Activated gamma-delta T cell treated with Interleukin-2 at 50 U/mL for 16 hours (primary cell): ENCODE results near the gene SNAPC4.

Source experiments
- DNase-seq: peaks from one replicate; pipeline ENCODE4 v3.0.0-alpha.2; 2020

Gene SNAPC4, protein sequence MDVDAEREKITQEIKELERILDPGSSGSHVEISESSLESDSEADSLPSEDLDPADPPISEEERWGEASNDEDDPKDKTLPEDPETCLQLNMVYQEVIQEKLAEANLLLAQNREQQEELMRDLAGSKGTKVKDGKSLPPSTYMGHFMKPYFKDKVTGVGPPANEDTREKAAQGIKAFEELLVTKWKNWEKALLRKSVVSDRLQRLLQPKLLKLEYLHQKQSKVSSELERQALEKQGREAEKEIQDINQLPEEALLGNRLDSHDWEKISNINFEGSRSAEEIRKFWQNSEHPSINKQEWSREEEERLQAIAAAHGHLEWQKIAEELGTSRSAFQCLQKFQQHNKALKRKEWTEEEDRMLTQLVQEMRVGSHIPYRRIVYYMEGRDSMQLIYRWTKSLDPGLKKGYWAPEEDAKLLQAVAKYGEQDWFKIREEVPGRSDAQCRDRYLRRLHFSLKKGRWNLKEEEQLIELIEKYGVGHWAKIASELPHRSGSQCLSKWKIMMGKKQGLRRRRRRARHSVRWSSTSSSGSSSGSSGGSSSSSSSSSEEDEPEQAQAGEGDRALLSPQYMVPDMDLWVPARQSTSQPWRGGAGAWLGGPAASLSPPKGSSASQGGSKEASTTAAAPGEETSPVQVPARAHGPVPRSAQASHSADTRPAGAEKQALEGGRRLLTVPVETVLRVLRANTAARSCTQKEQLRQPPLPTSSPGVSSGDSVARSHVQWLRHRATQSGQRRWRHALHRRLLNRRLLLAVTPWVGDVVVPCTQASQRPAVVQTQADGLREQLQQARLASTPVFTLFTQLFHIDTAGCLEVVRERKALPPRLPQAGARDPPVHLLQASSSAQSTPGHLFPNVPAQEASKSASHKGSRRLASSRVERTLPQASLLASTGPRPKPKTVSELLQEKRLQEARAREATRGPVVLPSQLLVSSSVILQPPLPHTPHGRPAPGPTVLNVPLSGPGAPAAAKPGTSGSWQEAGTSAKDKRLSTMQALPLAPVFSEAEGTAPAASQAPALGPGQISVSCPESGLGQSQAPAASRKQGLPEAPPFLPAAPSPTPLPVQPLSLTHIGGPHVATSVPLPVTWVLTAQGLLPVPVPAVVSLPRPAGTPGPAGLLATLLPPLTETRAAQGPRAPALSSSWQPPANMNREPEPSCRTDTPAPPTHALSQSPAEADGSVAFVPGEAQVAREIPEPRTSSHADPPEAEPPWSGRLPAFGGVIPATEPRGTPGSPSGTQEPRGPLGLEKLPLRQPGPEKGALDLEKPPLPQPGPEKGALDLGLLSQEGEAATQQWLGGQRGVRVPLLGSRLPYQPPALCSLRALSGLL (N-terminal part only)

DNA sequence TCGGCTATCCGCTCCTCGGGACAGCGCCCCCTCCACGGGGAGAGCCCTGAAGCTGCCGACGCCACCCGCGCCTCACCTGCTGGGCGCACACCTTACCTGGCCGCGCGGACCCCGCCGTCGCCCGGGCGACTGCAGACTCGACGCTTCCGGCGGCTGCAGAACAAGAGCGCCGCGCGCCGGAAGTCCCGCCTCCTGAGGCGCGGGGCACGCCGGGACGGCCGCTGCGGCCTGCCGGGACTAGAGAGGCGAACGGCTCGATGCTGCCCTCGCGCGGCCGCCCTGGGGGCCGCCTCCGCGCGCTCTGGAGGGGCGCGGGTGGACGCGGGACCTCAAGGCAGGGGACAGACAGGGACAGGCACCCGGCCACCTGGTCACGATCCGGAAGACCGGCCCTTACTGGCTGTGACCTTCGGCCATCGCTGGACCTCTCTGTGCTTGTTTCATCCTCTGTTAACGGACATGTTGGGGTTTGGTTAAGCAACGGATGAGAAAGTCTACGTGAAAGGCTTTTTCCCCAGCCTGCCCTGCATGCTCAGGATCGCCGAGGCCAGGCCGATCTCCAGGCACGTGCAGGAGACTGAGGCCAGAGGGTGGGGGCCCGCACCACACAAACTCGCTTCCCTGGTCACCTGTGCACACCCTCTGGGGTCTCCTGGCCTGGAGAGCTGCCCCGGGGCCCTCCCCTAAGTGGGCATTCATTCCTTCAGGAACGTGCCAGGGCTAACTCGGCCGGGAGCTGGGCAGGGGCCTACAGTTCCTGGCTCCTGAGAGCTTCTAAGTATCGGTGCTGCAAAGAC, at the start of gene SNAPC4:
Gene SNAPC4, minus strand, starts transcription at position 133 of the 797 bp plus-strand sequence. CDS start 1,742 bp downstream, outside the sequence.
- DNase-seq: peak; percentile 83

DNA sequence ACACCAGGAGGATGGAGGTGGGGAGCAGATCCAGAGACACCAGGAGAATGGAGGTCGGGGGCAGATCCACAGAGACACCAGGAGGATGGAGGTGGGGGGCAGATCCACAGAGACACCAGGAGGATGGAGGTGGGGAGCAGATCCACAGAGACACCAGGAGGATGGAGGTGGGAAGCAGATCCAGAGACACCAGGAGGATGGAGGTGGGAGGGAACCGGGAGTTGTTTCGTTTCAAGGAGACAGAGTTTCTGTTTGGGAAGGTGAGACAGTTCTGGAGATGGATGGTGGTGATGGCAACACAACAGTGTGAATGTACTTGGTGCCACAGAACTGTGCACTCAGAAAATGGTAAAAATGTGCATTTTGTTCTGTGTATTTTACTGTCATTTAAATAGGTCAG, 48.7 kb upstream of the SNAPC4 start:
- no peak for DNase-seq

DNA sequence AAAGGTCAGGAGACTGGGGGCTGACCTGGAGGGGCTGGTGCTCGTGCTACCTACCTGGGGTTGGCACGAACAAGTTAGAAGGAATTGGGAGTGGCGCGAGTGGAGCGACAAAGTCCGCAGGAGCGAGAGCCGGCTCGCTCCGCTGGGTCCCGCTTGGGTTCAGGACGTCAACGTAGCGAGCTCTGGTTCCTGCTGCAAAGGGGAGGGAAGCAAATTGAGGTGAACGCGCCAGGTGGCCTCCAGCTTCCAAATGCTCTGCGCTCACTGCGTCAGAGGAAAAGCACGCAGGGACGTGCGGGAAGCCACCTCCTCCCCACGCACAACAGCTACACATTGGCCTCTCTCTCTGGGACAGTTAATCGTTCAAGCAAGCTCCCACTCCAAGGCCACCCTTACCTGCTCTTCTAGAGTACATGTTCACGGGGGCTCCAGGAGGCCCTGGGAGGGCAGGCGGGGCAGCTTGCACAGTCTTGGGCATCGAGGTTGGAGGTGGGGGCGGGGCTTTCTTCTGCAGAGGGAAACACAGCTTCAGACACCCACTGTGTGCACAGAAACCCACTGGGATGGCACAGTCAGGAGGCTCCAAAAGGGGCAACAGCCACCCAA, 47.3 kb upstream of the SNAPC4 start:
- no peak for DNase-seq

GRCh38 chr9:136445799-136446198, 45.8 kb upstream of the SNAPC4 start:
- no peak for DNase-seq

GRCh38 chr9:136444102-136444501, 44.1 kb upstream of the SNAPC4 start:
- DNase-seq: no peak

- DNase-seq: no peak
Measured at GRCh38 chr9:136443687-136444086, 43.7 kb upstream of the SNAPC4 start.

- no peak for DNase-seq
Measured at GRCh38 chr9:136443087-136443486, 43.1 kb upstream of the SNAPC4 start.

DNA sequence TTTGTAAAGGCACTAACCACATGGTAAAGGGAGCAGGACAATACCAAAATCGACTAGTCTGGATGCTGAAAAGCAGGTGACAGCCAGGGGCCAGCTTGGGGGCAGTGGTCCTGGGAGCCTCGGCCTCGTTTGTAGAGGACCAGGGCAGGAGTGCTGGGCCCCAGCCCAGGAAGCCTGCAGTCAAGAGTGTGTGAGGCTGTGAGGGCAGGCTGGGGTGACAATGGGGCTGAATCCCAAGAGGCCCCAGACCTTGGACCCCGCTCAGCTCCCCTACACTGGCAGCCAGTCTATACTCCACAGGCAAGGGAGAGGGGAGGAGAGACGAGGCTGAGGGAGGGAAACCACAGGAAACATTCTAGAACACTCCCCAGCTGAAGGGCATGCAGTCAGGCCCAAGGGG, 42.3 kb upstream of the SNAPC4 start:
- no peak for DNase-seq

DNA sequence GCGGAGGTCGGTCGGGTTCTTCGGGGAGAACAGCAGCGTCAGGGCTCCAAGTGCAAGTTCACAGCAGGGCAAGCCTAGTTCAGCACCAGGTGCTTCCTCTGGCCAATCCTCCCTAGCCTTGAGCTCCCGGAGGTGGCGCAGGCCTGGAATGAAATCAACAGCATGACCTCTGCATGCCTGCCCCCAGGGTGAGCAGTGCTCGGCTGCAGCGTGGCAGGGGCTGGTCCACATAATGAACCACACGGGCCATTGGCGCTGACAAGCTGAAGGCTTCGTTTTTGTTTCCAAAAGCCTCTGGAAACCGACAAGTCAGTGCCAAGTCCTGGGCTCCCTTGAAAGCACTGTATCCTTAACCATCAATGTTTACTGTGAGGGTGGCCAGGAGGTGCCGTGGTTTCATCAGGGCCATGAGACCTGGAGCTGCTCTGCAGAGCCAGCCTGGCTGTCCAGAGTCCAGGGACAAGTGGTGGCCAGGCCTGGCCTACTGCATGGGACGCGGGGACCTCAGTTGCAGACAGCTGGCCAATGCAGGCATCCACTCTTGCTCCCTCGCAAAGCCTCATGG, 41.8 kb upstream of the SNAPC4 start:
- DNase-seq: no peak

- no peak for DNase-seq
Measured at GRCh38 chr9:136441191-136441680, 41.3 kb upstream of the SNAPC4 start.

GRCh38 chr9:136439481-136440408, 39.8 kb upstream of the SNAPC4 start, which contains the start of gene INPP5E:
TSS of gene INPP5E (minus strand) at chr9:136439845. CDS start at chr9:136439419, 426 bp downstream.
- peak; percentile 80 for DNase-seq

DNA sequence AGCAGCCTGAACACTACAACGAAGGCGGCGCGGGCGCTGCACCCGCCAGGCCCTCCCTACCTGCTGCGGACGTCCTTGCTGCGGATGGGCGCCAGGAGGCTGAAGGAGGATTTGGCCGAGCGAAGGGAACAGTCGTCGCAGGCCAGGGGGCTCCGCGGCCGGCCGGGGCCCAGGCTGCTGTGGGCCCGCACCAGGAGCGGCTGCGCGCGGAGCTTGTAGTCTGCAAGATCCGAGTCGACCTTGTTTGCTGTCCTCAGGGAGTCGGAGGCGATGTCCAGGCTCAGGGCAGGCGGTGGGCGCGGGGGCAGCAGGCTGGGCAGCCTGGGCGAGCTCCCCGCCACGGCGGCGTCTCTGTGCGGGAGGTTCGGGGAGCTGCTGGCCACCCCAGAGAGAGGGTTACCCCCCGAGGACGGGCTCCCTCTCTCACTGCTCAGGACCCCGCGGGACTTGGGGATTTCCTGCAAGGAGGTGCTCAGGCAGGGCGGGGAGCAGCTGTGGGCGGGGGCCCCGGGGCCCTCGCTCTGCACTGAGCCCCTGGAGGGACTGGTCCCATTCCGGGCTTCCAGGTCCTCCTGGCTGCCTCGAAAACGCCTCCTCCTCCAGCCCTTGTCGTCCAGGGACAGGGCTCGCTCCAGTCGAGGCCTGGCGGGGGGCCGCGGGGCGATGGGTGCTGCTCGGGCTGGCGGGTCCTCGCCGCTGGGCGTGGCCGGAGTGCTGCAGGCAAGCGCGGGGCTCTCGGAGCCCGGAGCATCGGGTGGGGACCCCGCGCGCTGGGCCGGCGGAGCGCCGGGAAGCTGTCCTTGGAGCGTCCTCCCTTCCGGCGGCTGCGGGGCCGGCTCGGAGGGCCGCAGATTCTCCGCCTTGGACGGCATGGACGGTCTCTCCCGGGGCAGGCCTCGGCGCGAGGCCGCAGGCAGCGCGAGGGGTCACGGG, 38.8 kb upstream of the SNAPC4 start:
- DNase-seq: peak; percentile 39

- no peak for DNase-seq
Measured at GRCh38 chr9:136437839-136438547, 38.0 kb upstream of the SNAPC4 start.

DNA sequence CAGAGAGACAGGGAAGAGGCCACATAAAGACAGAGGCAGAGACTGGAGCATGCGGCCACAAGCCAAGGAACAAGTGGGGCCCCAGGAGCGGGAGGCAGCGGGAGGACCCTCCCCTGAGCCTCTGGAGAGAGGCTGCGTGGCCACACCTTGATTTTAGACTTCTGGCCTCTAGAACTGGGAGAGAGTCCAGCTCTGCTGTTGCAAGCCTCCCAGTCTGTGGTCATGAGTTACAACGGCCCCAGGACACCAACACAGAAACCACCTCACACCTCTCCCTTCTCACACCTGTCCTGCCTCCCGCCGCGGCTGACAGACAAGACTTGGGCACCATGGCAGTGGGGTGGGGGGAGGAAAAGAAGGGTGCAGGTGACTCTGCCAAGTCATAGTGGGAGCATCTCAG, 37.5 kb upstream of the SNAPC4 start:
- DNase-seq: no peak

DNA sequence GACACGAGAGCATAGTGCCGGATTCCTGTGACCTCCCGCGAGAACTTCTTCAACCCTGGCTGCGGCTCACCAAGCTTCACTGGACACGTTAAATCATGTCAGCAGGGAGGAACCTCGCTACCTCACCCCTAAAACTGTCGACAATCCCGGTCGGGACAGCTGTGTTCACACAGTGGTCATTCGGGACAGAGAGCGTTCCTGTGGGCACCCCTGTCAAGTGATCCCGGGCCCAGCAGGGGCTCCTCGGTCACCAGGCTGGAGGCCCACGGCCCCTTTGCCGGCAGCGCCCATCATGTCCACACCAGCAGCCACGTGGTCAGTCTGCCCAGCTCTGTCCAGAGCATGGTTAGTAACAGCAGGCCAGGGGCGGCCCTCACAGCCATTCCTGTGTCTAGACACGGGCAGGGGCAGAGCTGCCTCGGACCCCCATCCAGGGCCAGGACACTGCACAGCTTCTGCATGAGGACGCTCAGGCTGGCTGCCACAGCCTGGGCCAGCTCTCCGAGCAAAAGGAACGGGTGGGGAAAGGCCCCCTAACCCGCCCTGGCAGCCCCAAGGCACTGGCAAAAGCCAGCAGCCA, 36.2 kb upstream of the SNAPC4 start:
- no peak for DNase-seq

GRCh38 chr9:136434580-136435169, 34.7 kb upstream of the SNAPC4 start:
- no peak for DNase-seq
